HepG2 (cell line): Measurements from ENCODE around the gene PSMA7. TPM values are rescaled to one million over a fixed set of nuclear protein-coding genes. Genes with fewer than 3 reads are reported as not detected.
A peak's percentile ranks its signal among the peaks of the same experiment; 100 is the strongest.

Experiments
- ARHGAP35 ChIP-seq: sonication (generic); formaldehyde crosslinking; IDR thresholded peaks from 2 replicates; pipeline ENCODE4 v1.9.0; 2022; ENCODE audit warnings: mild to moderate bottlenecking, inconsistent platforms, moderate library complexity, missing genetic modification reagents, borderline replicate concordance
- ESRRA ChIP-seq: sonication (generic); formaldehyde crosslinking; IDR thresholded peaks from 2 replicates; pipeline ENCODE4 v1.5.1; 2020; ENCODE audit warnings: mild to moderate bottlenecking, low read depth, missing genetic modification reagents
- GATAD1 ChIP-seq: IDR thresholded peaks from 2 replicates; pipeline ENCODE4 v1.6.1; 2016; ENCODE audit warnings: missing genetic modification reagents, missing compliant biosample characterization
- NBN ChIP-seq: fragments of 450-650 bp; conservative IDR thresholded peaks from 2 replicates; pipeline ENCODE4 v1.6.1; 2017
- PHF8 ChIP-seq: sonication (generic); formaldehyde crosslinking; IDR thresholded peaks from 2 replicates; pipeline ENCODE4 v1.5.0; 2020; ENCODE audit warnings: missing genetic modification reagents
- ZFX ChIP-seq: sonication (generic); formaldehyde crosslinking; IDR thresholded peaks from 2 replicates; pipeline ENCODE4 v1.4.0; 2020; ENCODE audit warnings: mild to moderate bottlenecking, low read depth, missing genetic modification reagents, moderate library complexity
- ZMYM2 ChIP-seq: sonication (generic); formaldehyde crosslinking; IDR thresholded peaks from 2 replicates; pipeline ENCODE4 v1.8.0; 2022; ENCODE audit warnings: mild to moderate bottlenecking, missing genetic modification reagents
- ZNF136 ChIP-seq: sonication (generic); formaldehyde crosslinking; IDR thresholded peaks from 2 replicates; pipeline ENCODE4 v1.8.1; 2022; ENCODE audit warnings: low read depth, mild to moderate bottlenecking, moderate library complexity, missing genetic modification reagents
- ZNF292 ChIP-seq: sonication (generic); formaldehyde crosslinking; IDR thresholded peaks from 2 replicates; pipeline ENCODE4 v1.8.1; 2022; ENCODE audit warnings: mild to moderate bottlenecking, low read depth, missing genetic modification reagents, borderline replicate concordance
- ZNF572 ChIP-seq: sonication (generic); formaldehyde crosslinking; IDR thresholded peaks from 2 replicates; pipeline ENCODE4 v1.5.1; 2020; ENCODE audit warnings: mild to moderate bottlenecking, missing genetic modification reagents
- ZNF879 ChIP-seq: sonication (generic); formaldehyde crosslinking; IDR thresholded peaks from 2 replicates; pipeline ENCODE4 v1.8.1; 2023; ENCODE audit warnings: missing genetic modification reagents
- polyA plus RNA-seq, 8 experiments: library from polyadenylated mRNA; depleted of rRNA in 3 of 8; stranded (reverse) in 7 of 8; unstranded in 1 of 8; fragments of >200 nt; fragmentation: Illumina TruSeq in 4 of 8; extraction: Trizol in 4 of 8; gene quantifications; 2 replicates each; pipeline versions ENCODE4 v1.2.1 to v1.2.3, GENCODE V29; 2011 to 2016; ENCODE audit warnings: low read depth in 4 of 8, missing spikeins in 1 of 8, mixed read lengths in 1 of 8; ENCODE audit not compliant: insufficient read depth in 1 of 8
- total RNA-seq, 5 experiments: library from RNA; depleted of rRNA; stranded (reverse); fragments of >200 nt; fragmentation: Illumina TruSeq; extraction: Trizol; gene quantifications; 2 replicates each; pipeline ENCODE4 v1.2.3, GENCODE V29; 2016; ENCODE audit warnings: low read depth in 1 of 5
- TF ChIP-seq, protein P1 (sequence below): sonication (generic); formaldehyde crosslinking; IDR thresholded peaks from 2 replicates; pipeline ENCODE4 v1.8.0; 2022; ENCODE audit warnings: mild to moderate bottlenecking, missing genetic modification reagents, moderate library complexity
- TF ChIP-seq, protein P2 (sequence below): sonication (generic); formaldehyde crosslinking; IDR thresholded peaks from 2 replicates; pipeline ENCODE4 v1.9.0; 2021; ENCODE audit warnings: missing genetic modification reagents, mild to moderate bottlenecking, borderline replicate concordance
- TF ChIP-seq, protein P3 (sequence below): IDR thresholded peaks from 2 replicates; pipeline ENCODE4 v1.6.1; 2016; ENCODE audit warnings: missing genetic modification reagents, missing compliant biosample characterization
- TF ChIP-seq, protein P4 (sequence below): sonication (generic); formaldehyde crosslinking; IDR thresholded peaks from 2 replicates; pipeline ENCODE4 v1.4.0; 2020; ENCODE audit warnings: missing genetic modification reagents, borderline replicate concordance
- TF ChIP-seq, protein P5 (sequence below): sonication (generic); formaldehyde crosslinking; IDR thresholded peaks from 2 replicates; pipeline ENCODE4 v1.4.0; 2020; ENCODE audit warnings: missing genetic modification reagents
- TF ChIP-seq, protein P6 (sequence below): sonication (generic); formaldehyde crosslinking; conservative IDR thresholded peaks from 2 replicates; pipeline ENCODE4 v1.8.0; 2022; ENCODE audit warnings: missing genetic modification reagents

Gene PSMA7
- total and polyA plus RNA-seq, 2 of the 13 experiments (the other 11 are each of a cell fraction or from before 2014, with no cell fraction given): 531 to 631 TPM

DNA sequence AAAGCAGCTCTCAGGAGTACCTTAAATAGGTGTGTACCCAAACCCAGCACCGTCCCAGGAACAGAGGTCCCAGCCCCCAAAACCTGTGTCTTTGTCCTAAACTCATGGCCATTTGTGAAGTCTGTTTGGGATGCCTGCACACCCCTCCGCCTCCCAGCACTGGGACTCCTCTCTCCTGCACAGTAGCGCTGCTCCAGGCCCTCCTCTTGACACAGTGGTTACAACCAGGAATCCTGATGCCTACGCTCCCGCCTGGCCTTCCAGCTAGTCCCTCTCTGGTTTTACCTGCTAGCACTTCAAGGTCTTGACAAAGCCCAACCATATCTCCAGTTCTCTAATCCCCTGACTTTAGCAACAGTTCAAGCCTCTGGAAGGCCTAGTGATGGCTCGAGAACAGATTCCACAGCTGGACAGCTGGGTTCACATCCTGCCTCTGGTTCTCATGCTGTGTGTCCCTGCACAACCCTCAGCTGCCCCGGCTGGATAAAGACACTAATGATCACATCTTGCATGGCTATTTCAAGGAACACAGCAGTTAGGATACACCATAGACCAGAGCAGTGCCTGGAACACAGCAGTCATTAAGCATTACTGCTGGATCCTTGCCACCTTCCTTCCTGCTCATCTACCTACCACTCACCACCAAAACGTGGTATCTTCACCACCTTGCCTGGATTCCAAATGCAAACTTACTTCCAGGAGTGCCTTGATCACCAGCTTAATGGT, 5.6 kb downstream of the PSMA7 start (continued):
- TF ChIP-seq, protein P1, sequence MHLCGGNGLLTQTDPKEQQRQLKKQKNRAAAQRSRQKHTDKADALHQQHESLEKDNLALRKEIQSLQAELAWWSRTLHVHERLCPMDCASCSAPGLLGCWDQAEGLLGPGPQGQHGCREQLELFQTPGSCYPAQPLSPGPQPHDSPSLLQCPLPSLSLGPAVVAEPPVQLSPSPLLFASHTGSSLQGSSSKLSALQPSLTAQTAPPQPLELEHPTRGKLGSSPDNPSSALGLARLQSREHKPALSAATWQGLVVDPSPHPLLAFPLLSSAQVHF: no peak
- TF ChIP-seq, protein P2, sequence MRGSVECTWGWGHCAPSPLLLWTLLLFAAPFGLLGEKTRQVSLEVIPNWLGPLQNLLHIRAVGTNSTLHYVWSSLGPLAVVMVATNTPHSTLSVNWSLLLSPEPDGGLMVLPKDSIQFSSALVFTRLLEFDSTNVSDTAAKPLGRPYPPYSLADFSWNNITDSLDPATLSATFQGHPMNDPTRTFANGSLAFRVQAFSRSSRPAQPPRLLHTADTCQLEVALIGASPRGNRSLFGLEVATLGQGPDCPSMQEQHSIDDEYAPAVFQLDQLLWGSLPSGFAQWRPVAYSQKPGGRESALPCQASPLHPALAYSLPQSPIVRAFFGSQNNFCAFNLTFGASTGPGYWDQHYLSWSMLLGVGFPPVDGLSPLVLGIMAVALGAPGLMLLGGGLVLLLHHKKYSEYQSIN (CRISPR knock-in tag): no peak
- TF ChIP-seq NBN (no peak), ZNF879 (CRISPR knock-in tag) (no peak), ZFX (CRISPR knock-in tag) (0 out of 2 replicates have a peak, but pooled peaks have one; percentile 11), ZNF292 (CRISPR knock-in tag) (no peak), ZNF136 (CRISPR knock-in tag) (no peak), ZMYM2 (CRISPR knock-in tag) (no peak), ARHGAP35 (CRISPR knock-in tag) (no peak), ESRRA (CRISPR knock-in tag) (0 out of 2 replicates have a peak, but pooled peaks have one; percentile 18), ZNF572 (CRISPR knock-in tag) (no peak), GATAD1 (CRISPR knock-in tag) (no peak), PHF8 (CRISPR knock-in tag) (no peak)
- TF ChIP-seq, protein P3, sequence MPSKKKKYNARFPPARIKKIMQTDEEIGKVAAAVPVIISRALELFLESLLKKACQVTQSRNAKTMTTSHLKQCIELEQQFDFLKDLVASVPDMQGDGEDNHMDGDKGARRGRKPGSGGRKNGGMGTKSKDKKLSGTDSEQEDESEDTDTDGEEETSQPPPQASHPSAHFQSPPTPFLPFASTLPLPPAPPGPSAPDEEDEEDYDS (CRISPR knock-in tag): no peak
- TF ChIP-seq, protein P4, sequence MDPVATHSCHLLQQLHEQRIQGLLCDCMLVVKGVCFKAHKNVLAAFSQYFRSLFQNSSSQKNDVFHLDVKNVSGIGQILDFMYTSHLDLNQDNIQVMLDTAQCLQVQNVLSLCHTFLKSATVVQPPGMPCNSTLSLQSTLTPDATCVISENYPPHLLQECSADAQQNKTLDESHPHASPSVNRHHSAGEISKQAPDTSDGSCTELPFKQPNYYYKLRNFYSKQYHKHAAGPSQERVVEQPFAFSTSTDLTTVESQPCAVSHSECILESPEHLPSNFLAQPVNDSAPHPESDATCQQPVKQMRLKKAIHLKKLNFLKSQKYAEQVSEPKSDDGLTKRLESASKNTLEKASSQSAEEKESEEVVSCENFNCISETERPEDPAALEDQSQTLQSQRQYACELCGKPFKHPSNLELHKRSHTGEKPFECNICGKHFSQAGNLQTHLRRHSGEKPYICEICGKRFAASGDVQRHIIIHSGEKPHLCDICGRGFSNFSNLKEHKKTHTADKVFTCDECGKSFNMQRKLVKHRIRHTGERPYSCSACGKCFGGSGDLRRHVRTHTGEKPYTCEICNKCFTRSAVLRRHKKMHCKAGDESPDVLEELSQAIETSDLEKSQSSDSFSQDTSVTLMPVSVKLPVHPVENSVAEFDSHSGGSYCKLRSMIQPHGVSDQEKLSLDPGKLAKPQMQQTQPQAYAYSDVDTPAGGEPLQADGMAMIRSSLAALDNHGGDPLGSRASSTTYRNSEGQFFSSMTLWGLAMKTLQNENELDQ (CRISPR knock-in tag): no peak
- TF ChIP-seq, protein P5, sequence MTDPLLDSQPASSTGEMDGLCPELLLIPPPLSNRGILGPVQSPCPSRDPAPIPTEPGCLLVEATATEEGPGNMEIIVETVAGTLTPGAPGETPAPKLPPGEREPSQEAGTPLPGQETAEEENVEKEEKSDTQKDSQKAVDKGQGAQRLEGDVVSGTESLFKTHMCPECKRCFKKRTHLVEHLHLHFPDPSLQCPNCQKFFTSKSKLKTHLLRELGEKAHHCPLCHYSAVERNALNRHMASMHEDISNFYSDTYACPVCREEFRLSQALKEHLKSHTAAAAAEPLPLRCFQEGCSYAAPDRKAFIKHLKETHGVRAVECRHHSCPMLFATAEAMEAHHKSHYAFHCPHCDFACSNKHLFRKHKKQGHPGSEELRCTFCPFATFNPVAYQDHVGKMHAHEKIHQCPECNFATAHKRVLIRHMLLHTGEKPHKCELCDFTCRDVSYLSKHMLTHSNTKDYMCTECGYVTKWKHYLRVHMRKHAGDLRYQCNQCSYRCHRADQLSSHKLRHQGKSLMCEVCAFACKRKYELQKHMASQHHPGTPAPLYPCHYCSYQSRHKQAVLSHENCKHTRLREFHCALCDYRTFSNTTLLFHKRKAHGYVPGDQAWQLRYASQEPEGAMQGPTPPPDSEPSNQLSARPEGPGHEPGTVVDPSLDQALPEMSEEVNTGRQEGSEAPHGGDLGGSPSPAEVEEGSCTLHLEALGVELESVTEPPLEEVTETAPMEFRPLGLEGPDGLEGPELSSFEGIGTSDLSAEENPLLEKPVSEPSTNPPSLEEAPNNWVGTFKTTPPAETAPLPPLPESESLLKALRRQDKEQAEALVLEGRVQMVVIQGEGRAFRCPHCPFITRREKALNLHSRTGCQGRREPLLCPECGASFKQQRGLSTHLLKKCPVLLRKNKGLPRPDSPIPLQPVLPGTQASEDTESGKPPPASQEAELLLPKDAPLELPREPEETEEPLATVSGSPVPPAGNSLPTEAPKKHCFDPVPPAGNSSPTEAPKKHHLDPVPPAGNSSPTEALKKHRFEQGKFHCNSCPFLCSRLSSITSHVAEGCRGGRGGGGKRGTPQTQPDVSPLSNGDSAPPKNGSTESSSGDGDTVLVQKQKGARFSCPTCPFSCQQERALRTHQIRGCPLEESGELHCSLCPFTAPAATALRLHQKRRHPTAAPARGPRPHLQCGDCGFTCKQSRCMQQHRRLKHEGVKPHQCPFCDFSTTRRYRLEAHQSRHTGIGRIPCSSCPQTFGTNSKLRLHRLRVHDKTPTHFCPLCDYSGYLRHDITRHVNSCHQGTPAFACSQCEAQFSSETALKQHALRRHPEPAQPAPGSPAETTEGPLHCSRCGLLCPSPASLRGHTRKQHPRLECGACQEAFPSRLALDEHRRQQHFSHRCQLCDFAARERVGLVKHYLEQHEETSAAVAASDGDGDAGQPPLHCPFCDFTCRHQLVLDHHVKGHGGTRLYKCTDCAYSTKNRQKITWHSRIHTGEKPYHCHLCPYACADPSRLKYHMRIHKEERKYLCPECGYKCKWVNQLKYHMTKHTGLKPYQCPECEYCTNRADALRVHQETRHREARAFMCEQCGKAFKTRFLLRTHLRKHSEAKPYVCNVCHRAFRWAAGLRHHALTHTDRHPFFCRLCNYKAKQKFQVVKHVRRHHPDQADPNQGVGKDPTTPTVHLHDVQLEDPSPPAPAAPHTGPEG: no peak
- TF ChIP-seq, protein P6, sequence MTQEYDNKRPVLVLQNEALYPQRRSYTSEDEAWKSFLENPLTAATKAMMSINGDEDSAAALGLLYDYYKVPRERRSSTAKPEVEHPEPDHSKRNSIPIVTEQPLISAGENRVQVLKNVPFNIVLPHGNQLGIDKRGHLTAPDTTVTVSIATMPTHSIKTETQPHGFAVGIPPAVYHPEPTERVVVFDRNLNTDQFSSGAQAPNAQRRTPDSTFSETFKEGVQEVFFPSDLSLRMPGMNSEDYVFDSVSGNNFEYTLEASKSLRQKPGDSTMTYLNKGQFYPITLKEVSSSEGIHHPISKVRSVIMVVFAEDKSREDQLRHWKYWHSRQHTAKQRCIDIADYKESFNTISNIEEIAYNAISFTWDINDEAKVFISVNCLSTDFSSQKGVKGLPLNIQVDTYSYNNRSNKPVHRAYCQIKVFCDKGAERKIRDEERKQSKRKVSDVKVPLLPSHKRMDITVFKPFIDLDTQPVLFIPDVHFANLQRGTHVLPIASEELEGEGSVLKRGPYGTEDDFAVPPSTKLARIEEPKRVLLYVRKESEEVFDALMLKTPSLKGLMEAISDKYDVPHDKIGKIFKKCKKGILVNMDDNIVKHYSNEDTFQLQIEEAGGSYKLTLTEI (CRISPR knock-in tag): no peak
